ENCODE results near the gene CDK15.
"Not testable (repeated sequence)": the region's sequence is repeated elsewhere in the genome, so short reads cannot be mapped to it uniquely, and the experiment has no call there.

Gene CDK15

DNA sequence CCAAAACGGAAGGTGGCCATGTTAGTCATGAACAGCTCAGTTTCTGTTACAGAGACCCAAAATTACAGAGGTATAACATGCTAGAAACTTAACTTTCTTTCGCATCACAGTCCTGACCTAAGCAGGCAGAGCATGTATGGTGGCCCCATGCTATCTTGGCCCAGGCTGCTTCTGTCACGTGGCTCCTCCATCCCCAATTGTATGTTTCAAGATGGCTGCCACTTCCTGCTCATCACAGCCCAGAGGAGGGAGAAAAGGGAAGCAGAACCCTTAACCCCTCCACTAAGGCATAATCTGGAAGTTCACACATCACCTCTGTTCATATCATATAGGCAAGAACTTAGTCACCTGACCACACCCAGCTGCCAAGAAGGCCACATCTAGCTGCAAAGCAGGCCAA is 28.7 kb downstream of the CDK15 start:
- DNase-seq, result no peak

DNA sequence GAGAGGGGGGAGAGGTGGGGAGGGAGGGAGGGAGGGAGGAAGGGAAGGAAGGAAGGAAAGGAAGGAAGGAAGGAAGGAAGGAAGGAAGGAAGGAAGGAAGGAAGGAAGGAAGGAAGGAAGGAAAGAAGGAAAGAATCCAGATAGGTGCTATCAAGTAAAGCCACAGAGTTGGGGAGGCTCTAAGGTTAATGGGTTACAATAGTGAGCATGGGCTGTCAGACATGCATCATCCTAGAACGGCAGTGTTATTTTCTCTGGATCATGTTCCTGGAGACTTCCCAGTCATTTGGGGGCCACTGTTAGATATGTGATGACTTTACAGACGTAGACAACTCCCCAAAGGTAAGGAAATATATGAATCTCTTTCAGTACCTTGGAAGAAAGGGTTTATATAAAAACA is 31.1 kb downstream of the CDK15 start:
- no peak for DNase-seq

DNA sequence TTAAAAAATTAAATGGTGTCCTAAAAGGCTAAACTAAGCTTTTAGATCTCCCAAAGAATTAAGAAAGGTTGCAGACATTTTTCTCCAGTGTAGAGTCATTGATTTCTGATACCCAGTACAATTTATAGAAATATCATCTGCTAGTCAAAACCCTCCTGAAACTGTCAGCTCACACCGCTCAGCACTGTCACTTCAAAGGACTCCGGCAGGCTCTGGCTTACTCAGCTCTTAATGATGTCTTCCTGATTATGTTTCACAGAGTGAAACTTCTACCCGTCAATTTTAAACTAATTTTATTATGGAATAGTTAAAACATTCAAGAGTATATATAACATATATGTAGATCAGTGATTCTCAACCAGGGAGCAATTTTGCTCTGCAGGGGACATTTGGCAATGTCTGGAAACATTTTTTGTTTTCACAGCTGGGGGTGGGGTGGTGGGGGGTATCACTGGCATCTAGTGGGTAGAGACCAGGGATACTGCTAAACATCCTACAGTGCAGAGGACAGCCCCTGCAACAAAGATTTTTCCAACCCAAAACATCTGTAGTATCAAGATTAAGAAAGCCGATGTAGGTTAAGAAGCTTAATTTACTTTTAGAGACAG is 31.6 kb downstream of the CDK15 start:
- no peak for DNase-seq

DNA sequence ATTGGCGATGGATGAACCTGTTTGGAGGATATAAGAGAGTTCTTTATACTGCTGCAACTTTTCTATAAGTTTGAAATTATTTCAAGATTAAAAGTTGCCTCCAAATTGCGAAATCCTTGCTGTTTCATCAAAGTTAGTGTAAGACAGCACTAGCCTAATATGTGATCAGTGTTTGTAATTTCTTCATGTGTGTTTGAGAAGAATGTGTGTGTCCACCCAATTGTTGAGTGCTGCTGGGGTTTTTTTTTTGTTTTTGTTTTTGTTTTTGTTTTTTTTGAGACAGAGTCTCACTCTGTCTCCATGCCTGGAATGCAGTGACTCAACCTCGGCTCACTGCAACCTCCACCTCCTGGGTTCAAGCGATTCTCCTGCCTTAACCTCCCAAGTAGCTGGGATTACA is 33.4 kb downstream of the CDK15 start:
- no peak for DNase-seq

DNA sequence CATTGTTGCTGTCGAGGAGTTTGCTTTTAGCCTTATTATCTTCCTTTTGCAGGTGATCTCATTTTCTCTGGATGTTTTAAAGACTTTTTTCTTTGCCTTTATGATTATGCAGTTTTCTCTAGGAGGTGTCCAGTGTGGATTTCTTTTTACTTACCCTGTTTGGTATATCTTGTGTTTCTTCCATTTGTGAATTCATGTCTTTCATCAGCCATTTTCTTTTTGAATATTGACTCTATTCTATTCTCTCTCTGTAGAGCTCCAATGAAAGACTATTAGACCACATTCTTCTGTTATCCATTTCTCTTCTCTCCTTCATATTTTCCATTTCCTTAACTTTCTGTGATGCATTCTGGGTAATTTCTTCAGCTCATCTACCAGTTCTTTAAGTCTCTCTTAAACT is 34.4 kb downstream of the CDK15 start:
- DNase-seq, result no peak

DNA sequence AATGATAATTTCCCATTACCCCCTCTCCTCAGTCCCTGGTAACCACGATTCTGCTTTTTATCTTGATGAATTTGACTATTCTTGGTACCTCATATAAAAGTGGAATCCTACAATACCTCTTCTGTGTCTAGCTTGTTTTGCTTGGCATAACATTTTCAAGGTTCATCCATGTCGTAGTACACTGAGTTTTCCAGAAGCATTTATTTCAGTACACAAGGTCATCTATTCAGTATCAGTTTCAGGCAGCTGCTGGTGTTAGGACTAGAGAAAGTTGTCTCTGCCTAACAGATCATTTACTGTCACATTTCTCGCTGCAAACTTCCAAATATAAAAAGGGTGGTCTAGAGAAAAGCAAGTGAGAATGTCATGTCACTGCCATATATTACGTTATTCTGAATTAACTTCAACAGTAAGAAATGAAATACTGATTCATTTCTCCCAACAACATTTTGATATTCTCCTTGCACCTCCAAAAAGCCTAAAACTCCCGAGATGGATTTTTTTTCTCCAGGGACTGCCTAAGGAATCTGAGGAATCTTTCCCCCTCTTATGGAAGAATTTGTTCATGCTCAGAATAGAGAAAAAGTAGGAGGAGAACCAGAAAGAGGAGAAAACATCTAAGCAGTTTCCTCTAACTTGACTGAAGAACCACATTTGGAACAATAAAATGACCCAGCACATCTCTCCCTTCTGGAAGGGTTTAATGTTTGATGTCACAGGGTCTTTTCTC is 36.0 kb downstream of the CDK15 start:
- no peak for DNase-seq

DNA sequence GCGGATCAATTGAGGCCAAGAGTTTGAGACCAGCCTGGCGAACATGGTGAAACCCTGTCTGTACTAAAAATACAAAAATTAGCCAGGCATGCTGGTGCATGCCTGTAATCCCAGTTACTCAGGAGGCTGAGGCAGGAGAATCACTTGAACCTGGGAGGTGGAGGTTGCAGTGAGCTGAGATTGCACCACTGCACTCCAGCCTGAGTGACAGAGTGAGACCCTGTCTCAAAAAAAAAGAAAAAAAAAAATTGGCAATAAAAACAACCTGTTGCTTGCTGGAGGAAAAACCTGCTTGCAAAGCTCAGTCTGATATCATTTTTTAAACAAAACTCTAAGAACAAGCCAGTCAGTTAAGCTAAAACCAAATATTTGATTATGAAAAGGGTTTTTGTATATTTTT is 38.6 kb downstream of the CDK15 start:
- DNase-seq, result not testable (repeated sequence)

DNA sequence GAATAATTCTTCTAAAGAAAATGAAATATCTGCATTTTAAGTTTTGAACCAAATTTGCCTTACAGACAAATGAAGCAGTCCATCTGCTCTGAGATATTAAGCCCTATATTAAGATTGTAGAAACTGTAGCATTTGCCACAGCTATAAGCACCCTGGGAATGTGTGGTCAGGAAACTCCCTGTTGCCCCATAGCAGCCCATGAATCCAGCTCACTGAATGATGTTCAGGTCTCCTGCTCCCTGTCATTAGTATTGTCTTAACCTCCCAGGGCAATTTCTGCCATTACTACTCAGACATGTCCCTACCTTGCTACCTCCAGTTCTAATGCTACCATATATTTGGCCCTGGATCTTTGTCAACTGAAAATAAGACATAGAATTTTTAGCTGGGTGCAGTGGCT is 41.1 kb downstream of the CDK15 start:
- no peak for DNase-seq

DNA sequence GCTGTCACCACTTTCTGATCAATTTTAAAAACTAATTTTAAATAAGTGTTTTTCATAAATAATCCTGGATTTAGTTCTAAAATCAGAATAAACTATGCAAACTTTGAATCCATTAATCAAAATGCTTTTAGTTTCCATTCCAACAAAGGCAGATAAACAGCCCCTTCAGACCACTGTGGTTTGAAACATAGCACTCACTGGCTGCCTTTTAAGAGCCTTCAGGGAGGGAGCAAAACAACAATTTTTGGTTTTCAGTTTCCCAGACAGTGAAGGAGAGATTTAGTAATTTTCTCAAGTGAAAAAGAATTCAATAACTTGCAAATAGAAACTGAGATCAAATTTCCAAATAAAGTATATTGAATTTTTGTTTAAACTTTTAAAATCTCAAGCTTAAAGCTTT is 46.1 kb downstream of the CDK15 start:
- no peak for DNase-seq

DNA sequence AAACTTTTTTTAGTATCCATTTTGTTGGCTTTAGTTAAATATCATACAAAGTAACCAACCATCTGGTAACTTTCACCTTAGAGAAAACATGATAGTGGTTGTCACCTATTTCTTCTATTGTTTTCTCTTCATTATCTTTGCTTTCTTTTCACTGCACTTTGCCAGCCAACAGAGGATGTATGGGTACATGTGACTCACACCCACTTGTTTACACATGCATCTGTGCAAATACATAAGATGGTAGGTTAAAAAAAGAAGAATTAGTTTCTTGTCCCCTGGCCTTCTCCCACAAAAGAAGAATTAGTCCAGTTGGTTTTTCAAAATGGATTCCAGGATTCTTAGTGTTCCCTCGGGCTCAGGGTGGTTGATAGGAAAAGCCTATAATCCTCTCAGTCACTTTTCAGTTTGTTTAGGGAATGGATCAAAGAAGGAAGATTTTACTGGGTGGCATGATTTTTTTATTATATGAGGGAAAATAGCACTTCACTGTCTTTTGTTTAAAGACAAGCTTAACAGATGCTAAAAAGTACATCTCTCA is 46.6 kb downstream of the CDK15 start:
- no peak for DNase-seq

DNA sequence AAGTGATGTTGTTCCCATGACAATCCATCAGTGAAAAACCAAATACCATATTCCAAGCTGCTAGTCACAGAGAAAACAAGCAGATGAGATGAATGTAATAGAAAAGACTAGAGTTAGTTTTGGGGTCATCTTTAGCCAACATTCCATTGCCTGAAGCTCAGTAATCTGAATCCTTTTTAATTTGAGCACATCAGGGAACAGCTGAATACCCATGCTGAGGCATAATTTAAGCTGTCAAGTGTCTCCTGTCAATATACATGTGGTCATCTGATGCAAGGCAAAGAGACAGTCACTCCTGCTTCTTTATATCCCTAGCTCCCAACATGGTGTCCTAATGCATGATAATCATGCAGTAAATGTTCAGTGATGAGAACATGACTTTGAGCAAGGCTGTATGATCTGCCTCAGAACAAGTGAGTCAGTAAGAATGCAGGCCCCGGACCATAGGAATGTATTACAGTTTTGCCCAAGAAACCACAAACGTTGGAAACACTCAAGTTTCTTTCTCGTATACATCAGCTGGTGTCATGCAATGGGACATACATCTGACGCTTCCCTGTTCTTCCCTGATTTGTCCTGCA is 48.0 kb downstream of the CDK15 start:
- no peak for DNase-seq

DNA sequence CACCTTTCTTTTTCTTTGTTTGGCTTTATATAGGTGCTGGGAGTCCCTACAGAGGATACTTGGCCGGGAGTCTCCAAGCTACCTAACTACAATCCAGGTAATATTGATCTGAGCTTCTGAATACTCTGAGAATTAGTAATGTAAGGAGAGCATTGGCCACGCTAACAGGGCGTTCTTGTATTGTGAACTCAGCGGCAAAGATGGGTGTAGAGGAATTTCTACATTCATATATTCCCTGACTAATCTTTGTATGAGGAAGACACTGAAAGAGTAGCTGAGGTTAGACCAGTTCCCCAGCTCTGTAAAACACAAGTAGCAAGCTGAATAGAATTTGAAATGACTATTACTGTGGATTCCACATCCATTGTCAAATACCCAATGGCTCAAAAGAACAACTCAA is 48.5 kb downstream of the CDK15 start:
- DNase-seq, result no peak

DNA sequence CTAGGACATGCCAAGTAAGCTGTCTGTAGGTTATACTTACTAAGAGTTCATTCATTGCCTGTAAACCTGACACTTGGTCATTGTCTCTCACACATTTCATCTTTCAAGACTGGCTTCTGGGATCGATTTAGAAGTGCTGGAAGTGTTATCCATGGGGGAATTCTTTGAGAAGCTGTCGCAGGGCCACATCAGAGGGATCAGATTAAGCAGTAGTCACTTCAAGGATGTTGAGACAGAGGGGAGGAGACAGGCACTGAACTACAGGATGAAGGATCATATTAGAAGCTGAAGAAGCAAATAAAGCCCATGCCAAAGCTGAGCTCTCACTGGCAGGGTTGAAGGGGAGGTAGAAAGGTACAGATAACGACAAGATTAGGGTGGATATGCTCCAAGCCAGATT is 49.0 kb downstream of the CDK15 start:
- no peak for DNase-seq

DNA sequence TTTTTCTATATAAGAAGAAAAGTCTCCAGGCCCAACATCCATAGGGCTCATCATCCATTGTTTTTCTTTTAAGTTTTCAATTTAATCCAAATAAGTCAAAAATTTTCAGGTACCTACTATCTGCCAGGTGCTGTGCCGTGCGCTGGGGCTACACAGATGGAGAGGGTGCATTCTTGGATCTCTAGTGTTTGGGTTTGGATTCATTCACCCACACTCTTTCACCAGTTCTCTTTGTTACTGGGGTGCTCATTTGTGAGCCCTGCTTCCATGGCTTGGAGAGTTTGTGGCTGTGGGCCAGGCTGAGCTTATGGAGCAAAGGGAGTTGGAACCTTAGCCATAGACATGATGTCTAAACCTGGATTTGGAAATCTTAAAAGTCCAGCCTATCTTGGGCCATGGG is 51.0 kb downstream of the CDK15 start:
- DNase-seq, result no peak

DNA sequence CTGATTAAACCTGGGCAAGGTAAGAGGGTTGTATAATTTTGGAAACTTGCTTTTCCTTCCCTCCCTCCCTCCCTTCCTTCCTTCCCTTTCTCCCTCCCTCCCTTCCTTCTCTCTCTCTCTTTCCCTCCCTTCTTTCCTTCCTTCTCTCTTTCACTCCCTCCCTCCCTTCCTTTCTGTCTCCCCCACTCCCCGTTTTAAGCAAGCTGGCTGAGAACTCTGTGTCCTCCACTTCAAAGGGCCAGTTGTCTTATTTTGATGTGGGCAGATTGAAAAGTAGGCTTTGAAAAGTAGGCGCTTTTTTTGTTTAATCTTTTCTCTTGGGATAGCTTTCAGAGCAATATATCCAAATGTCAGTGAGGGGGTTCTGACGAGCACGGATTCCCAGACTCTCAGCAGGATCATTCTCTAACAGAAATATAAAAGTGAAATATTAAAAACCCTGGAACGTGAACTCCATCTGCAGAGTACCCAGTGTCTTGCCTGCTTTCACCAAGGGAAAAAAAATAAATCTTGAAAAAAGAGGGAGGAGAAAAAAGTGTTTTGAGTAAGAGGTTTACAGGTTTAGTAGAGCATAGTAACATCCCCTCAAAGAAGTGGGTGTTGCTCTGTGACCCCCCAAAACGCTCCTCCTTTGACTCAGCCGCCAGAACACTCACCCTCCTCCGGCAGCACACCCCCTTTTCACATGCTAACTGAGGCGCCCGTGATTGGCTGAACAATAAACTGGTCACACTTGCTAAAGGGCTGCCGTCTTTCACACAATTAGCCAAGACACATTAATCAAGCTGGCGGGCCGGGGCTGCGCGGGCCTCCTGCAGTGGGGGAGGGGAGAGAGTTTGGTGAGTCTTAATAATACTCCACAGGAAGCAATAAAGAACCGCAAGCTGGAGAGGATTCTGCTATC is 52.2 kb downstream of the CDK15 start:
- no peak for DNase-seq

DNA sequence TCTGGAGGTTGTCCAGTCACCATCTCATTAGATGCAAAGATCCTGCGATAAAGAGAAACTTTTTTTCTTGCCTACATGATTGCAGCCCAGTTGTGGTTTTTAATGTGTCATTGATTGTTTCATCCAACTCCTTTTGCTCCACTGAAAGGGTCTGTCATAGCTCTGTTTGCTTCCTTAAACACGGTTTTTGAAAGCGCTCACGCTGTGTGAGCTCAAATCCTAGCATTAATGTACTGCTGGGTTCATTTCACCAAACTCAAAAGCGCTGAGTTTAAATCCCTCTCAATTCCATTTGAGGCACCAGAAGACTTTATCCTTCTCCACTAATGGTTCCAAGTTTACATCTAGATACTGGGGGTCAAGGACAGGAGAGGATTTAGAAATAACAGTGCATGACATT is 53.6 kb downstream of the CDK15 start:
- DNase-seq, result no peak

DNA sequence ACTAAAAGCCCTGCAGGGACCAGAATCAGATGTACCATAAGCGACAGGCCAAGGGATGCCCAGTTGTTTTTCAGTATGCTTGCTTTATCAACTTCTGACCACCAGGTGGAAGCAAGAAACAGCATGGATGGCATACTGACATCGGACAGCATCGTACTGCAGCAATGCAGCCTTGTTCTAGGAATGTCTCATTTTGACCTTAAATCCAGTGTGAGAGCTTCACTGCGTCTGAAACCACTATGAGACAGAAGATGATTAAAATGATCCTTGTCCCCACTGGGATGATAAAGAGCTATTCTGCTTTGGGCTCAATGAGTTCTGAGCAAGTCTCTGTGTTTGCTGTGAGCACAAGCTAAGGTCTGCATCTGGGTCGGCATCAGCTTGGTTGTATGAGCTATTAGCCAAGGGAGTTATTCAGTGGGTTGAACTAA is 54.3 kb downstream of the CDK15 start:
- no peak for DNase-seq

DNA sequence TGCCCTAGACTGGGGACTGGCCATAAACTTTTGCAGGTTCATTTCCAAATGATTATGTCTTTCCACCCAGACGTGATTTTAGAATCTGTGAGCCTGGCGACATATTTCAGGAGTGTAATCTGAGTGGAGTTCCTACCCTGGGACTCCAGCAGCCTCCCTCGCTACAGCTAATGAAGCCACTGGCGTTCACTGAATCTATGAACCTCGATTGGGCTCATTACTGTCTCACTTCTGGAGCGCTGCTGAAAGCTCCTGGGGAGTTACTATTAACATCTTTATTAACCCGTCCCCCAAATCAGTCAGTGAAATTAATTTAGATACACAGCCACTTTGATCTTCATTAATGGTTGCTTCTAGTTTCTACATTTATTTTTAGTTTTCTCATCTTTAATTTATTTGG is 56.5 kb downstream of the CDK15 start:
- DNase-seq, result no peak

DNA sequence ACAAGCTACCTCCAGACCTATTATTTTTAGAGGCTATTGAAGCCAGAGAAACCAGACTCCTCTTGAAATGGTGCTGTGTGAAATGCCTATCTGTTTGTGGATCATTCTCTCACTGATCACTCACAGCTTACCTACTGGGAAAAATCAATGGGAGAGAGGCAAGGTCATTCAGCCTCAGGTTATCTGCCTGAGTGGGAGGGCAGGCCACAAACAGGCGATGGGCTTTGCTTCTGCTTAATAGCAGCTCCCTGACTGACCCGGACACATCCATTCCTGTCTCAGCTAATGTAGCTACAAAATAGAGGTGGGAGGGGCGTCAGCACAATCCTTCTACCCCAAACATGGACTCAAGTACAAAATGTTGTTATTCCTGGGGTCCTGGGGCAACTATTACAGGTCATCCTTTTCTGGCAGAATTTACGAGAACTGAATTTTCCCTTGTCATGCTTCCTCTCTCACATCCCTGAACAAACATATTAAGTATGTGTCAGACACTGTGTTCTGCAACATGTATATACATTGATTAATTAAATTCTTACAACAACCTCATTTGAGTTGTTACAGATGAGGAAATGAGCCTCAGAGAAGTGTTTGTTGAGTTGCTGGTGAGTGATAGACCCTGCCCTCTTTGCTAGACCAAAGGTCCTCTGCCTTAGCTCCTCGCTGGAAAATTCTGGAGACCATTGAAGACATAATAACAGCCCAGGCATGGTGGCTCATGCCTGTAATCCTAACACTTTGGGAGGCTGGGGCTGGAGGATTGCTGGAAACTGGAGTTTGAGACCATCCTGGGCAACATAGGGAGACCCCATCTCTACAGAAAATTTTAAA is 60.5 kb downstream of the CDK15 start:
- DNase-seq, result no peak

DNA sequence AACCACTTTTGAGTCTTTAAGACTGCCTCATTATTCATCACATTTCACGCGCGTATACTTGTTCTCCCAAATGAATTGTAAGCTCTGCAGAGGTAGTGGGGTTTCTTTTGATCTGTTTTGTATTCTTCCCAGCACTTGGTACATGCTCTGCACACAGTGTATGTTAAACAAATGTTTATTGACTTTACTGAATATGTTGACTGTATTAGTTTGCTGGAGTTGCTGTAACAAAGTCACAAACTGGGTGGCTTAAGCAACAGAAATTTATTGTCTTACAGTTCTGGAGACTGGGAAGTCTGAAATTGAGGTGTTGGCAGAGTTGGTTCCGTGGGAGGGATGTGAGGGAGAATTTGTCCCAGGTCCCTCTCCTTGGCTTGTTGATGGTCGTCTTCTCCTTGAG is 65.1 kb downstream of the CDK15 start:
- no peak for DNase-seq

DNA sequence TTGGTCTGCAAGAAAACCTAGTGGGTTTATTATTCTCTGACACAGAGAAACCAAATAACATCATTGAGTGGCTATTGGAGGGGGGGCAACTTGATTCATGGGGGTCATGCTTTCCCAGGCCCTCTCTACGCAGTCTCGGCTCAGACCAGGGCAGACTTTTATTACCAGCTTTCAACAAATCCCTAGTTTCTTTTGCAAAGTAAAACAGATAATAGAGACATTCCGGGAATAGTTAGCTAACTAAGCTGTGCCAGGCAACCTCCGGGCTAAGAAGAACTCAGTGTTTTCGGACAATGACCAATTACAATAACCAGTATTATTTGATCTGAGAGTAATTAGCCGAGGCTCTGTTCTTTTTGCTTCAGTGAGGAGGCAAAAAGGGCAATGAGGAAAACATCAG is 66.3 kb downstream of the CDK15 start:
- DNase-seq, result no peak

DNA sequence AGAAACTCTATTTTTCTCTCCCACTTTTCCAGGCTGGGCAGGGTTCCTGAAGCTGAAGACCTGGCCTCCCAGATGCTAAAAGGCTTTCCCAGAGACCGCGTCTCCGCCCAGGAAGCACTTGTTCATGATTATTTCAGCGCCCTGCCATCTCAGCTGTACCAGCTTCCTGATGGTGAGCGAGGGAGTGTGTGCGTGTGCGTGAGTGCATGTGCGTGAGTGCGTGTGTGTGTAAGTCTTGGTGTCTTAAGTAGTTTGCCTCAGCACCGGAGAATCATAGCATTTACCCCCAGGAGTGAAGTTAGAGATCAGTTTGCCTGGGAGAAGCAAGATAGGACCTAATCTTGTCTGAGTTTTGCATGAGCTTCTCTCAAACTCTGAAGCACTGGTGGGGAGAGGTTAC is 73.7 kb downstream of the CDK15 start:
- DNase-seq, result no peak

Measured in NCI-H2107 (cell line).